Stimulated activated CD8-positive, alpha-beta memory T cell treated with anti-CD3 and anti-CD28 coated beads, Interleukin-4, amount 100 ng/mL, for 48 hours (primary cell): ENCODE data around the gene TGM4.
"Not testable (repeated sequence)": the region's sequence is repeated elsewhere in the genome, so short reads cannot be mapped to it uniquely, and the experiment has no call there.

Experiments
- DNase-seq: peaks from one replicate; pipeline ENCODE4 v3.0.0-alpha.2; 2020

Gene TGM4

DNA sequence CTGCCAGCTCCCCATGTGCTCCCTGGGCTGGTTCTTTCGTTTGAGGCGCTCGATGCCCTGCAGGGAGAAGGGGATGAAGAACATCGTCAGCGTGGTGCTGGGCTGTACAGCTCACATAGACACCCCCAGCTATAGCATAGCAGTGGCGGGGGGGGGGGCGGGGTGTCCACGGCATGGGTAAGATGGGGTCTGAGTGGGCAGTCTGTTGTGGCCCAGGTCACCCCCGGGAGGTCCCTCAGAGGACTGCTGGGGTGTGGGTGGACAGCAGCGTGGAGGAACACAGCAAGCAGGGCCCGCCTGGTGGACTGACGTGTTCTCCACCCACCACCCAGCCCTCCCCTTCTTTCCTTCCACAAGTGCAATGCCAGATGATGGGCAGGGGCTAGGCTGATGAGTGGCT is 43.7 kb downstream of the TGM4 start:
- no peak for DNase-seq

DNA sequence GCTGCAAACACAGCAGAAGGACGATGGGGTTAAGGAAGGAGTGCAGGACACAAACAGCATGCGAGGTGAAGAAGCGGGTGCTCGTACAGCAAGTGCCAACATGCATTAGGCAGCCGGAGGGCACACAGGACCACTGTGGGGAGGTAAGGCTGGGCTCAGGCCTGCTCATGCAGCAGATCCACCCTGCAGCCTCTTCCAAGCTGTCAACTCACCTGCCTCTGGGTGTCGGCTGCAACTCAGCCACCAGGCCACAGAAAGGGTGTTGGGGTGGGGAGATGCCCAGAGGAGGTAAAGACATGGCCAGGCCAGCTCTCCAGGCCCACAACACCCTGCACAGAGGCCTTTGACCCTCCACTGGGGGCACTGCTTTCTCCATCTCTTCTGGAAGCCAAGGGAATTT is 44.2 kb downstream of the TGM4 start:
- no peak for DNase-seq

DNA sequence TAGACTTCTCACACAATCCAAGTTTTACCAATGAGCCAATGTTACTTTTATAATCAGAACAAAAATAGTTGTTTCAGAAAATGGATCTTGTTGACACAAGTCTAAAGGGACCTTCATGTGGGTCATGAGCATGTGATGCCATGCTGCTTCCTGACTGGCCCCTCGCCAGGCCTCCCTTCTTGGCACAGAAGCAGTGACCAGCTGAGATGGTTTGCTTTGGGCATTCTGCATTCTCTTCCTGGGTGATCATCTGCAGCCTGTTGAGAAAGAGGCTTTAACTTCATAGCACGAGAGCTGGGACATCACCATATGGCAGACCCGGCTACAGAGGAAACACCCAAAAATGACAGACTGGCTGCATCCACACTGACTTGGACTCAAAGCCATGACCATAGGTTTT is 45.7 kb downstream of the TGM4 start:
- no peak for DNase-seq

DNA sequence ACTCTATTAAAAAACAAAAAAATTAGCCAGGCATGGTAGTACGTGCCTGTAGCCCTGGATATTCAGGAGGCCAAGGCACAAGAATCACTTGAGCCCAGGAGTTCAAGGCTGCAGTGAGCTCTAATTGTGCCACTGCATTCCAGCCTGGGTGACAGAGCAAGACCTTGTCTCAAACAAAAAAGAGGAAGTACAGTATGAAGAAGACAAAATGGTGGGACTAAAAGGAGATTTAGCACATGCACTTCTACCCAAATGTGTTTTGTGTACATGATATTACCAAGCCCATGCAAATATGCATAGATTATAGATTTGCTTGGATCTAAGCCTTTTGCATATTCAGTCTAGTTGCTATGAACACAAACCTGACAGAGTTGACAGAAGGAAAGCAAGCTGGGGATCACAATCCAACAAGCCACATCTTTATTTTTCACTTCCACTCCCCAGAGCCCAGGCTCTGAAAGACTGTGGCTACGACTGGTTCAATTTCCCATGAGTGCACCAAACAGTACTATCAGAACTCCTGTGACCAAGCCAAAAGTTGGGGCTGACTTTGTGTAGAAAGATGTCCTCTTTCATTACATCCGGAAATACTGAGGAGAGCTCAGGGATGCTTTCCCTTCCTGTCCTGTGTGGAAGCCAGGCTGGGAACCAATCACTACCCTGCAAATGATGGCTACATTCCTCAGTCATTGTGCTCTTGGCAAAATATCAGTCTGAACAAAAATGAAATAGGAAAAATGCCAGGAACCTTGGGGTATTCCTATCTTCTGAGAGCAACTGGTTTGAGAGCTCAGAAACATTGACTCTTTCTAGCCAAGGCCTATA is 49.4 kb downstream of the TGM4 start:
- no peak for DNase-seq

DNA sequence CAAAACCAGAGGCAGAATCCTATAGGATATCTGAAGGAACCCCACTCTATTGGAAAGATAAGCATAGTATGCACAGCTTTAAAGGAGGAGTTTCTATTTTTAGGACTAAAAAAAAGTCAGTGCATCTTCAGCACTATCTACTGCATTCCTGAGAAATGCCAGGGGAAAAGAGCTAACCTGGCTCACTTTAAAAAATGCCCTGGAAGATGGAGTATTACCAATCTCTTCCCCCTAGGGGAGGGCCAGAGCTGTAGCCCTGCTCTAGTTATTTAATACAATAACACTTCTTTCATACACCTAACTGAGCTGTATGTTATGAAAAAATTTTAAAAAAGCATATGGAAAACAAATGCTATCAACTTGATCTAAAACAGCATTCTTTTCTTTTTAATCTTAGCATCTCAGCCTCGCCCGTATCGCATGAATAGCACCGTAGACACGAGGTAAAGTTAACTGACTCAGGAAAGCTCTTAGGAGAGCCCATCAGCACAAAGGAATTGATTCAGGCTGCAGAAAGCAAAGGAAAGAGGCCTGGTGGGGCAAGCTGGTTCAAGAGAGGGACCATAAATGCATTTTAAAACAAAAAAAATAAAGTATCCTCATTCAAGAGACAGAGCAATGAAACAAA is 50.2 kb downstream of the TGM4 start:
- no peak for DNase-seq

DNA sequence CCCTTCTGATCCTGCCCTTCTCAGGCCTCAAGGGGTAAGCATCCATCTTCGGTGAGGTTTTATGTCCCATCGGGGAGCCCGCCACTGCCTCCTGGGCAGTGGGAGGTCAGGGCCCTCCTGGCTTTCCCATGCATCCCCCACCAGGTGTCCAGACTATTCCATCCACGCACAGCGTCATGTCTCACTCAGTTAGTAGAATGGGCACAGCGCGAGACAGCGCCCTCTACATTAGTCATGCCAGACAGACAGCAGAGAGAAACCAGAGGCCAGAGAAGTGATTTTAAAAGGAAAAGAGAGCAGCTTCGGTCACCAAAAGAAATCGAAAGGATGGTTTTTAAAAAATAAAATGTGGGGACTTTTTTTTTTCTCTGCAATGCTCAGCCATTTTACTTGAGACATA is 51.8 kb downstream of the TGM4 start:
- DNase-seq, result no peak

DNA sequence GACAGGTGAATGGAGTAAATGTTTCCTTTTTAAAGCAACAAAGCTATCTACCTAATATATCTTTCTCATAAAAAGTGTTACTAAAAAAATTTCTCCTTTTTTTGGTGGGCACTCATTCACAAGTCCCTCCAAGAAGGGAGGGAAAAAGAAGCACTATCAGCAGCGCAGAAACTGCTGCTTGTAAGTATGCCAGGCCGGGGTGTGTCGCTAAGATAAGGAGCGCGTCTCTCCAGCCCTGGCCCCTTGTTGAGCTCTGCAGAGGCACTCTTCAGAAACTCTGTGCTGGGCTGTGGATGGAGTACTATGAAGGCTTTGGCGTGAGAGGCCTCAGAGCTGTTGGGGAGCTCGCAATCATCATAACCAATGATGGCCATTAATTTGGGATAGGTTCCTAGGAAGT is 52.5 kb downstream of the TGM4 start:
- DNase-seq, result no peak

DNA sequence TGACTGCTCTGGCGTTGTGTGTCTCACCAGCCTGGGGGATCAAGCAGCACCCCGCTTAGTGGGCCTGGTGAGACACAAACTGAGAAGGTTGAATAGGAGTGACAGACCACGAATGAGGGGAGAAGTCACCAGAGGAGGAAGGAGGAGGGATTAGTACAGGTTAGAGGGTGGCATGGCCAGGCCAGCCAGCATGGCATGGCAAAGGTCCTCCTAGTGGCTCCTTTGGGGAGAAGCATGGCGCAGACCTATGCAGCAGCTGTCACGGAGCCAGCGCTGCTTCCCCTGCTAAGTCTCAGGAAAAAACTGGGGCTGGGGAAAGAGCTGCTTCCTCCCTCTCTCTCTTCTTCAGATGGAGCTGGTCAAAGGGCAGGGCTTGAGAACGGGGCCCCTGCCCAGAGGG is 53.0 kb downstream of the TGM4 start:
- no peak for DNase-seq

DNA sequence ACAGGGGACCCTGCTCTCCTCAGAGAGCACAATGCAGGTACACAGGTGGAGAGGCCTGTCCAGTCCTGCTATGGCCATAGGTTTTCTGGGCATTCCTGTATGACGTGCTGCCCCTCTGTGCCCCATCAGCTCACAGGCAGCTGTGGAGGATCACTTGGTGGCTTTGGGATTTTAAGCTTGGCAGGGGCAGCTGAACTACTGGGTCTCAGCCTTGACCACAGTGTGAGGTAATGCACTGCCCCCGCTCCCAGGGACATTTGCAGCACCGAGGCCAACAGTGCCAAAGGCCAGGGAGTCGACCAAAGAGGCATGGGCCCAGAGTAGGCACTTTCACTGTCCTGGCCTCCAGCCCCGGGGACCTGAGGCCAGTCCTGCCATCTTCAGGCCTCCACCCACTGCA is 55.4 kb downstream of the TGM4 start:
- no peak for DNase-seq

DNA sequence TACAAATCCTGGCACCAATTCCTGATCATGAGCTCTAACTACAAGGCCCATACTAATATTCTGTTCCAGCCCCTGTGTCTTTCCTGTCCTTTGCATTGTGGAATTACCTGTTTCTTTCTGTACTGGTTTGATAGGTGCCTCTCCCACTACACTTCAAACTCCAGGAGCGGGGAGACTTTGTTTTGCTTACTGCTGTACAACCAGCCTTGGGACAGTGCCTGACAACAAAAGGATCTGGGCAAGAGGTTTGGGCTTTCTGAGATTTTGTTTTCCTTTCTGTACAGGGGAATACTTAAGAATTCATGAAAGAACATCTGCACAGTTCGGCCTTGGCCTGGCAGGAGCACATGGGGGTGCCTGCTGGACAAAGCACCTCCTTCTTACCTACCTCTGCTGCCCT is 56.5 kb downstream of the TGM4 start:
- DNase-seq, result no peak

DNA sequence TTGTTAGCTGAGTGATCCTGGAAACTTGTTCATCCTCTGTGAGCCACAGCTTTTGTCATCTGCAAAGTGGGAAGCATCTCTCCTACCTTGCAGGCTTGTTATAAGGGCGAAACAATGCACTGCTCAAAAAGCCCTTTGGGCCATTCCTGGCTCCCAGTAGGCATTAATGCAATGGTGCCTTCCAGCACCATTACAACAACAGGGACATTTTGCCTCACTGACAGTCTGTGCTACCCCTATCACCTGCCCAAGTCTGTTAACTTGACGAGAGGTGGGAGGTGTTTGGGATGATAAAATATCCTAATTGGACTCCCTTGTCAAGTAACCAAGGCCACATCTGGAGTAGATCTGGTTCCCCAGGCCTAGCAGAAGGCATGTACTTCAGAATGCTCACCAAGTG is 57.4 kb downstream of the TGM4 start:
- DNase-seq, result no peak

DNA sequence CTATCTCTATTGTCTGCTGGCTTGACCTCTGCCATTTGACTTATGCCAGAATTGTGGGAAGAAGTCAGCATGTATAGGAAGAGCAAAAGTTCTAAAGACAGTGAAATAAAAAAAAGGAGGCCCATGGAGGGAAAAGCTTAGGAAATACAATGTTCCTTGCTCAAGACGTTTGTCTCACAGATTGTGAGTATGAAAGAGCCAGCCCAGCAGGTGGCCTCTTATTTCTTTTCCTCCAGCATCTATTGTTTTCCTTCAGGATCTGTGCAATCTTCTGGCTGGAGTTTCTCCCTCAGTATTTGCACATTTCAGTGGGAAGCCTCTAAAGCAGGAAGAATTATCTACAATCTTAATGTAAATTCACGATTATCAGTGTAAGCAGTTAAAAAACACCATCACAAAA is 57.9 kb downstream of the TGM4 start:
- no peak for DNase-seq

DNA sequence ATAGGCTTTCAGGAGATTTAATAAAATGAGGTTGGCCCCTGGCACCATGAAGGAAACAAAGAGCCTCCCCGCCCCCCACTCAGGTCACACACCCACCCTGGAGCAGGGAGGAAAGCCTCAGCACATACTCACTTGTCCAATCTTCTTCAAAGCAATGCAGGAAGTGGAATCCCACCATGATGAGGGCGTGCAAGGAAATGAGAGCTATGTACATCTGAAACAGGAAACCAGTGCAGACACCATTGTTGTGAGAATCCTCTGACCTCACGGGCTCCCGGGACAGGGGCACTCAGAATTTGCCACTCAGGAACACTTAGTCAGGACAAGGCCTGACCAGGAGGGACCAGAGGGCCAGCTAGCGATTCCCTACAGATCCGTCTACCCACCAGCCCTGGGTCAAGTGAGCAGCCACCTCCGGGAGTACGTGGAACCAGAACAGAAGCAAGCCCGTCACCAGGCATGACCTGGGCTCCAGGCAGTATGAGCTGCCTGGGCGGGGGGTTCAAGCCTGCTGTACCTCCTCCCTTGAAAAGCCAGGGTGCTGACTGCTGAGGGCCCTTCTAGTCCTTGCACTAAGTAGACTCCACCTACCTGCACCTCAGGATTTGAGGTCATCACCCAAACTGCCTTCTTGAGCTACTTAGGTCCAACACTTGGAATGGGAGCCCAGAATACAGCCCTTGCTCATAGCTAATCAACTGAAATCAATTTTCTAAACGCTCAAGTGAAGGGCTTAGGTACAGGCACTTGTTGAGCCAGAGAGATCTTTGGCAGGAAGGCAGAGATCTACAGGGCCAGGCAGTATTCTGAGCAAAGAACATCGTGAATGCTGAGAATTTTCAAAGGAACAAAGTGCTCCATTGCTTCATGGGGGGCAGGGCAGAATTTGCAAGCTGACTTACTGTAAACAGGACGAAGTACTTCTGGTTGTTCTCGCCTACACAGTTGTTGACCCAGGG is 58.9 kb downstream of the TGM4 start:
- DNase-seq, result no peak

DNA sequence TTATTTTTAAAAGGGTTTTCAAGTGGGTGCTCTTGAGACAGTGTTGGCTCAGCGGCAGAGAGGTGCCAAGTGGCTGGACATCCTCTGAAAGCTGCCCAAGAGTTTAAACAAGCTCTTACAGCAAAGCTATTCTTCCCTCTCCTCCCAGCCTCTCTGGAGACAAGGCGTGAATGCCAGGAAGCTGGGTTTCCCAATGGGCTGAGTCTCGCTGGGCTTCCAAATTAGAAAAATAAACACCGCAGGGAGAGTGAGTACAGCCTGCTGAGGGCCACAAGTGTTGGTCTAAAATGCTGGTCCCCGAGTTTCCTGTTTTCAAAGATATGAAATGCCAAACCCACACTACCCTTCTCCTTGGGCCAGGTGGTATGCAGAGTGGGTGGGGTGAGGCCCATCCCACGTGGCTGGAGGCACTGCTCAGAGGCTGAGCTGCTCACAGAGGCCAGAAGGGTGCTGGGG is 65.2 kb downstream of the TGM4 start:
- DNase-seq, result no peak

DNA sequence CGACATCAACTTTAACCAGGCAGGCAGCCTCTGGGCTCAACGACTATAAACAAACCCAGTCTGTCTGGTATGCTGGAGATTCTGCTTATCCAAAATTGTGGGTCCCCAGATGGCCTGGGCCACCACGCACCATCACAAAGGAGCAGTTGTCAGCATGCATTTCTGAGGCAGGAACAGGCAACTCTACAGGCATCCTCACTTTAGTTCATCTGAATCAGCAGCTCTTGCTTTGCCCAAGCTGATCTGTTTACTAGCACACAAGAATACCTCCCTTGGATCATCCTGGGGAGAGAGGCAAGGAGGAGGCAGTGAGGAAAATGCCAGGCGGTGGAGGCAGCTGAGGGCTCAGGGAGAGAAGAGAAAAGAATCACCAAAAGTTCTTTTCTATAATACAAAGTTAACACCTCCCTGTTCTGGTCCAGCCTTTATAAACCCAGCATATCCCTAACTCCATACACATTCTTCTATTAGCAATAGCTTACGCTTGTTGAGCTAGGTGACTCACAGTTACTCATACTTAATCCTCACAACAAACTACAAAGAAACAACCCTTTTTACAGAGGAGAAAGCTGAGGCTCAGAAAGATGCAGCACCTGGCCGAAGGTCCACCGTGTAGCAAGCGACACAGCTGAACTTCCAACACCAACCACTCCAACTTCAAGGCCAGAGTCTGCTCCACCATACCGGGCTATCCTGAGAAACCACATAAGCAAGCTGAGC is 68.0 kb downstream of the TGM4 start:
- no peak for DNase-seq

DNA sequence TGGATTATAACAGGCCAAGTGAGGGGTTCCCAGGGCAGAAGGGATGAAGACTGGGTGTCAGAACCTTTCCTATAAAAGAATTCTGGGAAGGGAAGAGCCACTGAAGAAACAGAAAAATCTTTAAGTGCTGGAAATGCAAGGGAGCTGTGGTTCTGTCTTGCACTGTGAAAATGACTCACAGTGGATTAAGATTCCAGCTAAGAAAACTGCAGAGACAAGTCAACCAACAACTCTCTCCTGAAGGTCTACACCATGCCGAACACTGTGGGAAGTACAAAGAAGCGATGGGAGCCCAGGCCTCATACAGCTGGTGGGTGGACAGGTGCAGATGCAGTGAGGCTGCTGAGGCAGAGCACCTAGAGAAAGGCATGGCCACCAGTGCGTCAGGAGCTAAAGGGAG is 73.8 kb downstream of the TGM4 start:
- DNase-seq, result no peak

DNA sequence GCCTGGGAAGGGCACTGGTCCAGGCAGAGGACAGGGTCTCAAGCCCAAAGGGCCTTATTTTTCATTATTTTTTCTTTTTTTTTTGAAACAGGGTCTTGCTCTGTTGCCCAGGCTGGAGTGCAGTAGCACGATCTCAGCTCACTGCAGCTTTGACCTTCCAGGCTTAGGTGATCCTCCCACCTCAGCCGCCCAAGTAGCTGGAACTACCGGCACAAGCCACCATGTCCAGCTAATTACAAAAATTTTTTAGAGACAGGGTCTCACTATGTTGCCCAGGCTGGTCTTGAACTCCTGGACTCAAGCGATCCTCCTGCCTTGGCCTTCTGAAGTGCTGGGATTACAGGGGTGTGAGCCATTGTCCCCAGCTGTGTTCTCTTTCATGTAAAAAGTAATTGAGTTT is 75.4 kb downstream of the TGM4 start:
- not testable (repeated sequence) for DNase-seq

DNA sequence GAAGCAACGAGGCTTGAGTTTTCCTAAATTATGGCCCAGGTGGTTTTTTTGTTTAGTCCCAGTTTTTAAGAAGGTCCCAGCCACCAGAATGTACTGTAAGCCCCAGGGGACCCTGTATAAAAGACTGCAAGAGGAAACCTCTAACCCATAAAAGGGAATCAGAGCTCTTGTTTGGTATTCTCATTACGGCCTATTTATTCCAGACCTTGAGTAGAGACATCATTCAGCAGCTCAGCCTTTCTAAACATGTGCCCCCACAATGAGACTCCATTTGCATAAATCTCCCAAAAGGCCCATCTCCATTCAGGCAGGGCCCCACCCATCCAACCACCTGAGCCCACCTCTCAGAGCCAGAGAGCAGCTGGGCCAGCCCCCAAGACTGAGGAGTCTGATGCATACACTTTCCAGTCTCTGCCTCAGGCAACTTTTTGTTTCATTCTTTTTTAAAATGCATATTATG is 75.9 kb downstream of the TGM4 start:
- no peak for DNase-seq

DNA sequence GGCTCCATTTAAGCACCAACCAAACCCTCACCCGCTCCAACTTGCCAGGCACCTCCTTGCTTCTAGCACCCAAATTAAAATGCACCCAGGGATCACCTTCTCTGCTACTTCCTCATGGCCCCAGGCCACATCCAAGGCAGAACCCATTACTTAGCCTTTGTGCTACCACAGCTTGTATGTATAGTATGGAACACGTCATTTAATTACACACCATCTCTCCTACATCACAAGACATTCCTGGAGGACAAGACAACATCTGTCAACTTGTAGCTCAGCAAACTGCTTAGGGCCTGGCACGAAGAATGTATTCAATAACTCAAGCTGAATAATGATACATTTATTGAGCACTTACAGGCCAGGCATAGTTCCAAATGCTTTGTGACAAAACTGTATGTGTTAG is 78.3 kb downstream of the TGM4 start:
- DNase-seq, result no peak

DNA sequence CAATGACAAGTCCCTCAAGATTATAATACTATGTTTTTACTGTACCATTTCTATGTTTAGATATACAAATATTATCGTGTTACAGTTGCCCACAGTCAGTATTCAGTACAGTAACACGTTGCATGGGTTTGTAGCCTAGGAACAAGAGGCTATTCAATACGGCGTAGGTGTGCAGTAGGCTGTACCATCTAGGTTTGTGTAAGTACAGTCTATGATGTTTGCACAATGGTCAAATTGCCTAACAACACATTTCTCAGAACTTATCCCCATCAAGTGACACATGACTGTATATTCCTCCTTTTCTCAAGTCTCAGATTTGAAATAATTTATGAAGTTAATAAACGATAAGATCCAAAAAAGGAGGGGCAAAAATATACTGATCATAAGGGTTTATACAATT is 79.9 kb downstream of the TGM4 start:
- no peak for DNase-seq

DNA sequence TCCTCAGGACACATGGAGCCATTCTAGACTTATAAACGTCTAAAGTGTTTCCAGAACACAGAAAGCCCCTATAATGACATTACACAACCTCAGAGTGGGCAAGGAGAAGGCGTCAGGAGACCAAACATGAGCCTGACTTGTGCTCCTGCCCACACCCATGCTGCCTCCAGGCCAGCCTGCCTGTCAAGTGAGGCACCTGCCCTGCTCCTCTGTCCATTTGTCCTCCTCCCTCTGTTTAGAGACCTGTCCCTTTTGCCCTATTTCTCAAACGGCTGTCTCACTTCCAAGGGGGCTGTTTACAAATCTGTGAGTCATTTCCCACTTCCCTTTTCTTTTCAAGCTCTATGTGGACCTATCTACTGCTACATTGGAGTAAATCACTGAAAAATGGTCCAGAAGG is 80.6 kb downstream of the TGM4 start:
- DNase-seq, result no peak

DNA sequence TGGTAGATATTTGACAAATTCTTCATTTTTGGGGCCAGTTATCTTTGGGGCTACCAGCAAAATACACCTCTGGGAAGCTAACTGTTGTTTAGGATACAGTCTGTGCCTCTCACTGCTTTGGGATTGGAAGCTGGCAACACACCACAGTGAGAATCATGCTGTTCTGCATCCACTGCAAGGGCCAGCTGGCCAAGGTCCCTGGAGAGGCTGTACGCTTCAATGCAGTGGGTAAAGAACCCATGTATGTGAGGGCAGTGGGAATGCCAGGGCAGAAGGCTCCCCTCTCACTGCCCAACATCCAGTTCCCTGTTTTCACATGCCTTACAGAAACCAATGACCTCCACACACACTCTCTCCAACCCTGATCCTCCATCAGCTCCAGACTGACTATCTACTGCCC is 81.5 kb downstream of the TGM4 start:
- no peak for DNase-seq

DNA sequence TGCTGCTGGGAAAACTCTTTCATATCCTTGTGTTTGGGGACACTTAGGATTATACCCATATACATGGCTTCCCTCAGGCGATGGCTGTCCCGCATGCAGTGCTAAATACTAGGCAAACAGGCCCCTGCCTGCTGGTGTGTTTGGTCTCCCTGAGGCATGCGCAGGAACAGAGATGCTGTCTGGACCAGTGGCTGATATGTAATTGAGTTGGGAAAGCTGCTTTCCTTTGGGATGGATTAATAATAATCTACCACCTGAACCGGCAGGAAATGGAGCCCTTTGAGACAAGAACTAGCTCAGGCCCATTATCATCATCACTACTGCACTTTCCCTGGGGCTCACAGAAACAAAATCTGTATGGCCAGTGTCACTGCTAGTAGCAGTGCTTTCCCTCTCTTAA is 83.6 kb downstream of the TGM4 start:
- DNase-seq, result no peak
